Measurements from ENCODE around the gene THOC6. TPM values are rescaled to one million over a fixed set of nuclear protein-coding genes. Genes with fewer than 3 reads are reported as not detected.
"Not testable (repeated sequence)": the region's sequence is repeated elsewhere in the genome, so short reads cannot be mapped to it uniquely, and the experiment has no call there.

The THOC6 gene
- polyA plus RNA-seq, 6 donors from 2014 or later, result 35.7 to 75.7 (median 48.3) TPM

DNA sequence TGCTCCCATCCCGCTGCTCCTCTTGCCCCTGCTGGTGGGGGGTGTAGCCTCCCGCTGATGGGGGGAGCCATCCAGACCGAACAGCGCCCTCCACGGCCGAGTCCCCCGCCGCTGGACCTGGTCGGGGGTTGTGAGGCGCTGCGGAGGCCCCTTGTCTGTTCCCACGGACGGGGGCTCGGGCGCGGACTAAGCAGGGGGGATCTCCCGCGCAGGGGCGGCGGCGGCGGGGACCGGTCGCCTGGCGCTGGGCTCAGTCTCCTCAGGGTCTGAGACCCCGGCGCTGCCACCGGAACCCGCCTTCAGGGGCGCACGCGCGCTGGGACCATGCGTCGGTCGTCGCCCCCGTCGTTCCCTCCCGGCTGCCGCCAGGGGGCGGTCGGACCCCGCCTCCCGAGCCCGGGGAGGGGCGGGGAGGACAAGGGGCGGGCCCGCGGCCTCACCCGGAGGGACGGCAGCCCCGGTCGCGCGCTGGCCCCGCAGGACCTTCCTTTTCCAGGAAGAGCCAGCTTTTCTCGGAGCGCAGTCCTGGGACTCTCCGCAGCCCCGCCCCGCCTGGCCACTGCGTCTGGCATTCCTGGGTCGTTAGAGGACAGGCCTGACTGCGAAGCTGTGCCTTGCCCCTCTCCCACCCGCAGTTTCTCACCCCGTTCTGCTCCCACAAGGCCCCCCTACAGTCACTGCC, 35.3 kb downstream of the THOC6 start:
- DNase-seq (peak; percentile 86), ATAC-seq (ENCODE audit: low read depth in 2 of 2) (peak; percentile 91 to 92)
- Mint-ChIP-seq H3K9me3 (no peaks in the 10 kb centered on the region), H3K4me1 (peaks cover 18 to 31% (median 24%) of the 10 kb centered on the region in 3 donors), H3K27me3 (peaks cover 0 to 8% (median 0%) of the 10 kb centered on the region in 3 donors), H3K4me3 (peak overlapping the region; percentile 73 to 91 (median 88)), H3K27ac (peak overlapping the region in 2 of 6 donors; percentile 84 to 95), H3K36me3 (no peaks in the 10 kb centered on the region)

DNA sequence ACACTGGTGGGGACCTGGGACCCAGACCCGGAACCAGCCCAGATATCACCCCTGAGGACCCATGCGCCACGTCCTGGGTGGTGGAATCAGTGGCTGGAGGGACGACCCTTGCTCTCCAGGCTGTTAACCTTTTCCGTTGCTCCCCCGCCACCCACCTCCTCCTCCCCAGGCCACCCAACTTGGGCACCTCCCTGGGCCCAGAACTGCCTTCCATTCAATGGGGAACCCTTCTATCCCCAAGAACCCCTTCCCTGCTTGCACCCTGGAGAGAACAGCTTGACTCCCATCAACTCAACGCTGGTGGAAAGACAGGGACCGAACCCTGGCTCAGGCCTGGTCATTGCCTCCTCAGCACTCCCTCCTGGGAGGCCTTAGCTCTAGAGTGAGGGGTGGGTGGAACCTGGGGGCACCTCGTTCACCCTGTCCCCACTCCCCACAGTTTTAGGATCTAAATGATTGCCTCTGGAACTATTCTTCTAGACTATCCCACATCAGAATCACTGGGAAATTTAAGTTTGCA, 35.9 kb downstream of the THOC6 start:
- Mint-ChIP-seq H3K4me3 (peak overlapping the region; percentile 73 to 91 (median 87)), H3K36me3 (no peaks in the 10 kb centered on the region), H3K9me3 (no peaks in the 10 kb centered on the region), H3K4me1 (peaks cover 14 to 29% (median 22%) of the 10 kb centered on the region in 3 donors), H3K27me3 (peaks cover 0 to 8% (median 0%) of the 10 kb centered on the region in 3 donors), H3K27ac (peak overlapping the region in 3 of 6 donors; percentile 57 to 95 (median 84))
- DNase-seq, result no peak
- no peak for ATAC-seq (ENCODE audit: low read depth in 2 of 2)

DNA sequence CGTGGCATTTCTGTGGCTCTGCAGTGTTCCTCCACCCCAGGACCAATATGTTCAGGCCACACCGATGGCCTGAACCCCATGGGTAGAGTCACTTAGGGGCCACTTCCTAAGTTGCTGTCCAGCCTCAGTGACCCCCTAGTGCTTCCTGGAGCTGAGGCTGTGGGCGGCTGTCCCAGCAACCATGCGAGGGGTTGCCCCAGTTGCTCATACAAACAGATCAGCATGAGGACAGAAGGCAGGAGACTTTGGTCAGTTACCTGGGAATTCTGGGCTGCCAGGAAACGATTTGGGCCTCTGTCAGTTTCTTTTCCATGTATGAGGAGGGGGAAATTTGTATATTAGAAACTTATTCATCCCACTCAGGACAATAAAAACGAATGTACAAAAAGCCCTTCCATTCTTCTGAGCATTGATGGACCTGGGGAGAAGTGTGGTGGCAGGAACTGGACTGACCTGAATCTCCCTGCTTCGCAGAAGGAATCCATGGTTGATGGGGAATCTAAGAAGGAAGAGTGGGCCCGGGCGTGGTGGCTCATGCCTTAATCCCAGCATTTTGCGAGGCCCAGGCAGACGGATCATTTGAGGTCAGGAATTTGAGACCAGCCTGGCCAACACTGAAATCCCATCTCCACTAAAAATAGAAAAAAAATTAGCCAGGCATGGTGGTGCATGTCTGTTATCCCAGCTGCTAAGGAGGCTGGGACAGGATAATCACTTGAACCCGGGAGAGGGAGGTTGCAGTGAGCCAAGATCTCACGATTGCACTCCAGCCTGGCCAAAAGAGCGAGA, 36.7 kb downstream of the THOC6 start:
- DNase-seq, result no peak
- Mint-ChIP-seq H3K4me3 (peak overlapping the region; percentile 57 to 91 (median 86)), H3K36me3 (no peaks in the 10 kb centered on the region), H3K27me3 (peaks cover 0 to 12% (median 0%) of the 10 kb centered on the region in 3 donors), H3K27ac (peak overlapping the region in 2 of 6 donors; percentile 36 to 39), H3K4me1 (peaks cover 12 to 21% (median 14%) of the 10 kb centered on the region in 3 donors), H3K9me3 (no peaks in the 10 kb centered on the region)
- no peak for ATAC-seq (ENCODE audit: low read depth in 2 of 2)

- H3K36me3 Mint-ChIP-seq, result no peaks in the 10 kb centered on the region
- H3K4me3 Mint-ChIP-seq, result peak overlapping the region in 1 of 8 donors; percentile 55
- DNase-seq (no peak), ATAC-seq (ENCODE audit: low read depth in 2 of 2) (no peak)
- H3K27me3 Mint-ChIP-seq, result peaks cover 0 to 14% (median 0%) of the 10 kb centered on the region in 3 donors
- H3K9me3 Mint-ChIP-seq, result no peaks in the 10 kb centered on the region
- H3K27ac Mint-ChIP-seq, result no peak overlapping the region
- peaks cover 9 to 12% (median 11%) of the 10 kb centered on the region in 3 donors for H3K4me1 Mint-ChIP-seq
These were observed 38.7 kb downstream of the THOC6 start for GRCh38 chr16:3062553-3062952.

GRCh38 chr16:3063625-3064386, 40.0 kb downstream of the THOC6 start:
- H3K27ac Mint-ChIP-seq, result no peak overlapping the region
- H3K36me3 Mint-ChIP-seq, result no peaks in the 10 kb centered on the region
- DNase-seq (no peak), ATAC-seq (ENCODE audit: low read depth in 2 of 2) (no peak)
- H3K27me3 Mint-ChIP-seq, result peaks cover 0 to 14% (median 0%) of the 10 kb centered on the region in 3 donors
- H3K4me3 Mint-ChIP-seq, result no peak overlapping the region
- H3K9me3 Mint-ChIP-seq, result no peaks in the 10 kb centered on the region
- peaks cover 9 to 14% (median 9%) of the 10 kb centered on the region in 3 donors for H3K4me1 Mint-ChIP-seq

DNA sequence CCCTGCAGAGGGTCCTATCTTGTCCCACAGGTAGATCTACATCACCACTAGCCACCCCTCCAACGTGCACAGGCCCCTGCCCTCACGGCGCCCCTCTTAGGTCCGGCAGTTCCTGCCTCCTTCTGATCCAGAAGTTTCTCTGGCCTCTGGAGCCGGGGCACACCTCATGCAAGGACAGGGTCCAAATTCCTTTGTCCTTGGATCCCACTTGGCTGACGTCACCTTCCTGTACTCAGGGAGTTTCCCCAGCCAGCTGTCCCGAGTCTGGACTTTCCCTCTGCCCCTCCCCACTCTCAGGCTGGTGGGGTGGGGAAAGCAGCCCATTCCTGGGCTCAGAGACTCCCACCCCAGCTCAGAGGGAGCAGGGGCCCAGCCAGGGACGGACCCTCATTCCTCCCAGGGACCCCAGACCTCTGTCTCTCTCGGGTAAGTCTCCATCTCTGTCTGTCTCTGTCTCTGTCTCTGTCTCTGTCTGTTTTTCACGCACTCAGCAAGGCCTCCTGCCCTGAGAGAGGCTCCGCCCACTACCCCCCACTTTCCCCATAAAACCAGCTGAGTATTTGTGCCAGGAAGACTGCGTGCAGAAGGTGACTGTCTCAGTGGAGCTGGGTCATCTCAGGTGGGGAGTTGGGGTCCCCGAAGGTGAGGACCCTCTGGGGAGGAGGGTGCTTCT, 41.4 kb downstream of the THOC6 start, which contains the start of gene IL32:
IL32 (plus strand) TSS at position 572 of the 673 bp plus-strand sequence. CDS start 172 bp downstream, outside the sequence.
- ATAC-seq (ENCODE audit: low read depth in 2 of 2), result no peak

GRCh38 chr16:3065742-3066439, 42.1 kb downstream of the THOC6 start:
- ATAC-seq (ENCODE audit: low read depth in 2 of 2) (no peak), DNase-seq (no peak)
- Mint-ChIP-seq H3K36me3 (no peaks in the 10 kb centered on the region), H3K9me3 (no peaks in the 10 kb centered on the region), H3K4me3 (no peak overlapping the region), H3K4me1 (peaks cover 0 to 8% (median 4%) of the 10 kb centered on the region in 3 donors), H3K27ac (peak overlapping the region in 2 of 6 donors; percentile 69 to 89), H3K27me3 (peaks cover 0 to 14% (median 0%) of the 10 kb centered on the region in 3 donors)

More for the DNA sequence above, 41.4 kb downstream of the THOC6 start, which contains the start of gene IL32:
- H3K4me1 Mint-ChIP-seq, result peaks cover 0 to 8% (median 4%) of the 10 kb centered on the region in 3 donors
- peaks cover 0 to 14% (median 0%) of the 10 kb centered on the region in 3 donors for H3K27me3 Mint-ChIP-seq
- no peak within 1 kb of the TSS for H3K4me3 Mint-ChIP-seq
- no peaks in the 10 kb centered on the region for H3K36me3 Mint-ChIP-seq
- no peaks in the 10 kb centered on the region for H3K9me3 Mint-ChIP-seq
- H3K27ac Mint-ChIP-seq, result peak within 1 kb of the TSS in 3 of 6 donors; percentile 69 to 89 (median 75)
- no peak for DNase-seq

DNA sequence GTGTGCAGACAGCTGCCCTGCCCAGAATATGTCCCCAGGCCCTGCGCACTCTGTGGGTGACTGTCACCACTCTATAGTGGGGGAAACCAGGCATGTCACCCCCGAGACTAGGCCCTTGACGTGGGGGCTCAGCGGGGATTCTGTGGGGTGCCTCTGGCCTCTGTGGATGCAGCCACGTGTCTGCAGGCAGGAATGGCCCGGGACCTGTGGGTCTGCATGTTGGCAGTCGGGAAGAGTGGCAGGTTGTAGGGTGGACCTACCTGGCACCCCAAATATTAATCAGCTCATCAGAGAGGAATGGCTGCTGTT, 42.6 kb downstream of the THOC6 start:
- Mint-ChIP-seq H3K4me1 (peaks cover 3 to 9% (median 4%) of the 10 kb centered on the region in 3 donors), H3K9me3 (no peaks in the 10 kb centered on the region), H3K27me3 (peaks cover 0 to 14% (median 0%) of the 10 kb centered on the region in 3 donors), H3K27ac (no peak overlapping the region), H3K36me3 (no peaks in the 10 kb centered on the region), H3K4me3 (no peak overlapping the region)
- DNase-seq, result no peak
- no peak for ATAC-seq (ENCODE audit: low read depth in 2 of 2)

DNA sequence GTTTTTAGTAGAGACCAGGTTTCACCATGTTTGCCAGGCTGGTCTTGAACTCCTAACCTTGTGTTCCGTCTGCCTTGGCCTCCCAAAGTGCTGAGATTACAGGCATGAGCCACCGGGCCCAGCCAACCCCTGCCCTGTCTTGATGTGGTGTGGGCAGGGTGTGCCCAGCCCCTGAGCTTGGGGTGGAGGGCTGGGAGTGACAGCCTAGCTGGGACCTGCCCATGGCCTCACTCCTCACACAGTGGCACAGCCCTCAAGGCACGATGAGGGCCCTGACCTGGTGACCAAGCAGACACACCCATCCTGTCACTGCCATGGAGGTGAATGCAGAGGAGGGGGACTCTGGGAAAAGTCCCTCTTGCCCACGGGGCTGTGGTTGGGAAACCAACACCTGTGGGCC, 44.7 kb downstream of the THOC6 start:
- H3K36me3 Mint-ChIP-seq, result no peaks in the 10 kb centered on the region
- peaks cover 0 to 9% (median 0%) of the 10 kb centered on the region in 3 donors for H3K27me3 Mint-ChIP-seq
- no peak for ATAC-seq (ENCODE audit: low read depth in 2 of 2)
- H3K4me3 Mint-ChIP-seq, result no peak overlapping the region
- no peaks in the 10 kb centered on the region for H3K9me3 Mint-ChIP-seq
- no peak for DNase-seq
- H3K27ac Mint-ChIP-seq, result no peak overlapping the region
- peaks cover 10 to 20% (median 12%) of the 10 kb centered on the region in 3 donors for H3K4me1 Mint-ChIP-seq

- Mint-ChIP-seq H3K27me3 (peaks cover 0 to 15% (median 0%) of the 10 kb centered on the region in 3 donors), H3K4me1 (peaks cover 17 to 27% (median 19%) of the 10 kb centered on the region in 3 donors)
- not testable (repeated sequence) for ATAC-seq (ENCODE audit: low read depth in 2 of 2); H3K4me3 Mint-ChIP-seq; H3K36me3 Mint-ChIP-seq; H3K9me3 Mint-ChIP-seq; DNase-seq; H3K27ac Mint-ChIP-seq
These were observed 45.3 kb downstream of the THOC6 start for GRCh38 chr16:3069146-3069545.

DNA sequence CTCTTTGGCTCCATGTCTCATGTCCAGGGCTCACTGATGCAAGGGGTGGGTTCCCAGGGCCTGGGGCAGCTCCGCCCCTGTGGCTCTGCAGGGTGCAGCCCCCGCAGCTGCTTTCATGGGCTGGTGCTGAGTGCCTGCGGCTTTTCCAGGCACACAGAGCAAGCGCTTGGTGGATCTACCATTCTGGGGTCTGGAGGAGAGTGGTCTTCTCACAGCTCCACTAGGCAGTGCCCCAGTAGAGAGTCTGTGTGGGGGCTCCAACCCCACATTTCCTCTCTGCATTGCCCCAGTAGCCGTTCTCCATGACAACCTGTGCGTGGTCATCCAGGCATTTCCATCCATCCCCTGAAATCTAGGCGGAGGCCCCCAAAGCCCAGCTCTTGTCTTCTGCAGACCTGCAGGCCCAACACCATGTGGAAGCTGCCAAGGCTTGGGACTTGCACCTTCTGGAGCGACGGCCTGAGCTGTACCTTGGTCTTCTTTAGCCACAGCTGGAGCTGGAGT, 46.8 kb downstream of the THOC6 start:
- no peak for ATAC-seq (ENCODE audit: low read depth in 2 of 2)
- Mint-ChIP-seq H3K4me3 (no peak overlapping the region), H3K27ac (no peak overlapping the region), H3K9me3 (no peaks in the 10 kb centered on the region), H3K27me3 (peaks cover 0 to 10% (median 0%) of the 10 kb centered on the region in 3 donors), H3K4me1 (peaks cover 26 to 42% (median 33%) of the 10 kb centered on the region in 3 donors), H3K36me3 (no peaks in the 10 kb centered on the region)
- DNase-seq, result no peak

DNA sequence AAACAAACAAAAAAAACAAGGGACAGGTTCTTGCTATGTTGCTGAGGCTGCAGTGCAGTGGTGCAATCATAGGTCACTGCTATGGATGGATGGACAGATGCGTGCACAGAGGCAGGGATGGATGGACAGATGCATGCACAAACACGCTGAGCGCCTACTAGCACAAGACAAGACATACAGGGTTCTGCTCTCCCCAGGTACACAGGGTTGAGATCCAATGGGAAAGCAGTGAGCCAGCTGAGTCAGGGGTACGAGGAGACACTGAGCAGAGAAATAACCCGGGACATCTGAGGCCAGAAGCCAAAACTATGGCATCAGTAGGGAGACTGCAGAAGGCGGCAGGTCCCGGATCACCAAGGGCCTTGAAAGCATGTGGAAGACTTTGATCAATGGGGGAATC, 47.8 kb downstream of the THOC6 start:
- peaks cover 0 to 9% (median 0%) of the 10 kb centered on the region in 3 donors for H3K27me3 Mint-ChIP-seq

More for the DNA sequence above, 47.8 kb downstream of the THOC6 start:
- no peak for ATAC-seq (ENCODE audit: low read depth in 2 of 2)
- Mint-ChIP-seq H3K4me1 (peaks cover 26 to 52% (median 33%) of the 10 kb centered on the region in 3 donors), H3K36me3 (no peaks in the 10 kb centered on the region), H3K27ac (no peak overlapping the region), H3K9me3 (peaks cover 0 to 2% (median 0%) of the 10 kb centered on the region in 7 donors), H3K4me3 (peak overlapping the region in 1 of 8 donors; percentile 61)
- DNase-seq, result no peak
